Transverse colon (tissue), 4 donors: ENCODE measurements around the gene SULT4A1.

ENCODE experiments used
- CTCF ChIP-seq, 5 experiments: fragments of 200-600 bp in 3 of 5; fragments of 450-650 bp in 2 of 5; sonication (generic) in 3 of 5; IDR thresholded peaks; 1 replicate in 2 of 5; 2 replicates in 3 of 5; pipeline ENCODE4 v1.5.1; 2016 to 2017; ENCODE audit warnings: antibody characterized with exemption in 5 of 5, inconsistent platforms in 3 of 5, mild to moderate bottlenecking in 2 of 5, moderate library complexity in 1 of 5
- EP300 ChIP-seq: sonication (generic); formaldehyde crosslinking; IDR thresholded peaks from one replicate; pipeline ENCODE4 v1.6.1; 2017; ENCODE audit warnings: antibody characterized with exemption, low read depth
- POLR2A ChIP-seq: fragments of 450-650 bp; IDR thresholded peaks from one replicate; pipeline ENCODE4 v1.6.1; 2016; ENCODE audit warnings: antibody characterized with exemption, mild to moderate bottlenecking, moderate library complexity
- POLR2AphosphoS5 ChIP-seq, 3 donors: sonication (generic); formaldehyde crosslinking; IDR thresholded peaks; one replicate each; pipeline ENCODE4 v1.6.1; 2016; ENCODE audit warnings: antibody characterized with exemption in 3 of 3

DNA sequence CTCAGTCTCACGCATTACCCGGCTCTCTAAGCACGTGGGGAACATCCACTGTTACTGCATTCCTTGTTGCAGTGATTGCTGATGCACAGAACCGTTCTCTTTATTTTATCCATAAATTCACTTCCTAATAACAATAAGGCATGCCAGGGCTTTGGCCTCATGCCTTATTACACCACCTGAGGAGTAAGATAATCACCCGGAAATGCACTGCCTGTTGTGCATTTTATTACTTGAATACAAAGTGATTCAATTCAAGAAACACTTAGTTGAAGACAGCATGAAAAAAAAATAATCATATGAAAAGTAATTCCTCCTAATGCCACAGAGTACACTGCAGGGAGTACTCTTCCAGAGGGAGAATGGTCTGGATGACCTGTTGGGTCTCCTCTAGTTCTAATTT, 69.4 kb downstream of the SULT4A1 start:
- TF ChIP-seq POLR2AphosphoS5 (IDR thresholded peaks at IDR 0.05) (no peak), CTCF (IDR thresholded peaks at IDR 0.05) (no peak), POLR2A (no peak), EP300 (no peak)
